Left lobe of liver (tissue), 2 donors: ENCODE results near the gene KRT71. TPM values are rescaled to one million over a fixed set of nuclear protein-coding genes. Genes with fewer than 3 reads are reported as not detected.

Experiments
- ATAC-seq: fragments of 200-7000 bp; cut with Tn5 transposase; one replicate; pipeline ENCODE4 v1.9.1; 2020; ENCODE audit warnings: mild to moderate bottlenecking, moderate library complexity
- DNase-seq: peaks from one replicate; pipeline ENCODE4 v3.0.0-alpha.2; 2020; ENCODE audit warnings: low spot score
- total RNA-seq: library from RNA; stranded (reverse); gene quantifications from one replicate; pipeline ENCODE4 v1.2.1, GENCODE V29; 2021
- donor health status: DM: no; HTN: no; CAD: no; lungs with moderate emphysema.
- donor health status: DM: no; HTN: yes; CAD: no.

Gene KRT71
- total RNA-seq, 1 donor from 2014 or later = not detected

DNA sequence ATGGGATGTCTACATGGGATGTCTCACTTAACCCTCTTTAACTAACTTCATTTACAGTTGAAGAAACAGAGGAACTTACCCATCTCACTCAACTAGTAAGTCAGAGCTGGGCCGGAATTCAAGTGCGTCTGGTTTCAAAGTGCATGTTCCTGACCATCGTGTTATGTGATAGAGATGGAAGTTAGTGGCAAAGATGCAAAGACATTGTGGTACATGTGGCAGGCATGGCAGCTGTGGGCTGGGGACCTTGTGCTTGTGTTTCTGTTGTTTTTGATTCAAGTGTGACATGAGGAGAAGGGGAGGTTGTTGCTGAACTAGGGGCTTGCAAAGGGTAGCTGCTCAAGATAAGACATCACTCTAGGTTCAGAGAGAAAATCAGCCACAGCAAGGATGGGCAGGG, 23.0 kb upstream of the KRT71 start:
- ATAC-seq = no peak
- DNase-seq = no peak

DNA sequence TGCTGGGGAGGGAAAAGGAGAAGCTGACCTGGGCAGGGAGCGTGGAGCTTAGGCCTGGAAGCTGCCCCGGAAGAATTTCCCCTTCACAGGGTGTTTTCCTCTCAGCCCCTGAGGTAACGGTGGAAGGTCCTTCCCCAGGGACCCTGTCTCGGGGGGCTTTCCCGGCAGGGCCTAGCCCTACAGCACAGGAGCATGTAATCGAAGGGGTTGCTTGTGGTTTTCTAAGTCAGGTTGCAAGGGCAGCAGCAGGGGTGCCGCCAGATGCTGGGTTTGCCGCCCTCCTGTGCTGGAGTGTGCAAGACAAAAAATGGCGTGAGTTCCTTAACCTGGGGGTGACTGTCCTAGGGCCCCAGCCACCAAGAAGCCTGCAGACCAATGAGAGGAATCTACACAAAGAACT, 22.3 kb upstream of the KRT71 start:
- no peak for ATAC-seq
- DNase-seq = no peak

DNA sequence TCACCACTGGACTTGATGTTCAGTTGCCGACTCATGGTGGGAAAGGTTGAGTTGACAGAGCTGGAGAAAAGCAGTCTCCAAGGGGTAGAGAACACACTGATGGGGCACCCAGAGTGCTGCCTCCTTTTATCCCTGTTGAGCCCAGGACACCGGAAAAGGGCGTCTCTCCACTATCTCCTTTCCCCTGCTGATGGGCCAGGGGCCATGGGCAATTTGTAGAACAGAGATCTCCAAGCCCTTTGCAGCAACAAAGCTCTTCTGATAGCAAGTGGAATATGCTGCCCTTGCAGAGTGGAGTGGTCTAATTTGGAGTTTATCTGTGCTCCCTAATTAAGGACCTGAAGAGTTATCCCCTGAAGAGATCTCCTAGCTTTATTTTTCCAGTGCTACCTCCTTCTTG, 20.8 kb upstream of the KRT71 start, which contains the start of gene KRT74:
KRT74 (minus strand) TSS at position 101 of the 400 bp plus-strand sequence; CDS start at position 35, 66 bp downstream.
- no peak for ATAC-seq
- no peak for DNase-seq

DNA sequence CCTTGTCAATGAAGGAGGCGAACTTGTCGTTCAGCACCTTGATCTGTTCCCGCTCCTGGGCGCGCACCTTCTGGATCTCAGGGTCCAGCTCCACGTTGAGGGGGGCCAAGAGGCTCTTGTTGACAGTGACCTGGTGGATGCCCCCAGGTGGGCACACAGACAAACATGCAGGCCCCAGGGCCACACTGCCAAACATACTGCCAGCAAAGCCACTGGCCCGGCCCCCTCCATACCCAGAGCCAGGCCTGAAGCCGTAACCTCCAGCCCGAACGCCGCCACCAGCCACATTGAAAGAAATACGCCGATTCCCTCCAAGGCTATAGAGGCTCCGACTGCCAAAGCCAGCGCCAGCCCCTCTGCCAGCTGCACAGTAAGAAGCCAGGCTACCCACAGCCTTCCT, 20.4 kb upstream of the KRT71 start:
- DNase-seq = no peak
- no peak for ATAC-seq

DNA sequence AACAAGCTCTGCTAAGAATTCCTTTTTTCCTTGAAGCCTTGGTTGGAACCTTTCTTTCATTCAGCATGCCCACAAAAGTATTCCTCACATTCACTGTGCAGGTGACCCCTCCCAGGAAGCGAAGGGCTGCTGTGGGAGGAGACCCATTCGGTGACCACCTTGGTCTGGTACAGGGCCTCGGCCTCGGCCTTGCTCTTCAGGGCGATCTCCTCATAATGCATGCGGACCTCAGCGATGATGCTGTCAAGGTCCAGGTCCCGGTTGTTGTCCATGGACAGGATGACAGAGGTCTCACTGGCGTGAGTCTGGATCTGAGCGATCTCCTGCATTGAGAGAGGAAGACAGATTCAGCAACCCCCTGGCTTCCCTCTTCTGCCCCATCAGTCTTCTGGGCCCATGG, 17.6 kb upstream of the KRT71 start:
- no peak for DNase-seq

DNA sequence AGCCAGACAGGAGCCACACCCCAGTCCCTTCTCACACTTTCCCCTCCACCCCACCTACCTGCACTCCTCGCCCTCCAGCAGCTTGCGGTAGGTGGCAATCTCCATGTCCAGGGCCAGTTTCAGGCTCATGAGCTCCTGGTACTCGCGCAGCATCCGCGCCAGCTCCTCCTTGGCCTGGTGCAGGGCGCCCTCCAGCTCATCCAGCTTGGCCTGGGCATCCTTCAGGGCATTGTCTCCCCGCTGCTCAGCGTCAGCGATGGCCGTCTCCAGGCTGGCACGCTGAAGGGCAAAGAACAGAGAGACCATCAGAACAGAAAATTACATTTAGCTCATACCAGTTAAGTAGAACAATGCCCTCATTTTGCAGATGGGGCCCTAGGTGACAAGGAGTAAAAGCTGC, 15.2 kb upstream of the KRT71 start:
- no peak for DNase-seq
- no peak for ATAC-seq

More for the DNA sequence above, 17.6 kb upstream of the KRT71 start:
- ATAC-seq = no peak

DNA sequence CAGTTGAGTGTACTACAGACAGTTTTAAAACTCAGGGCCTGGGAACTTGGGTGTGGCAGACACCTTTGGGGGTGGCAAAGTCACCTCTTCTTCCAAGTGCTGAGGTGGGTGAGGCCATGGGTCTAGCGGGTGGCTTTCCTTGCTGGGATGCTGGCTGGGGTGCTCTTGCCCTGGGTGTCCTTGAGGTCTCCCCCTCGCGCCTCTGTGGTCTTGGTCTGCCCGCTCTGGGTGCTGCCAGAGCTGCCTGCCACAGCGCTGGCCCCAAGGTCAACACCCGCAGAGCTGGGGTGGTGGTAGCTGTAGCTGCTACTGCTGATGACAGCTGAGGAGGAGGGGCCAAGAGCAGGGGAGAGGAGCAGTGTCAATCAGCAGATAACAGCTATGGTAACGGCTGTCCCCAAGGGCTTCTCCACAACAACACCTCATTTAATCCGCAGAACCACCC, 13.9 kb upstream of the KRT71 start:
- DNase-seq = no peak
- no peak for ATAC-seq

DNA sequence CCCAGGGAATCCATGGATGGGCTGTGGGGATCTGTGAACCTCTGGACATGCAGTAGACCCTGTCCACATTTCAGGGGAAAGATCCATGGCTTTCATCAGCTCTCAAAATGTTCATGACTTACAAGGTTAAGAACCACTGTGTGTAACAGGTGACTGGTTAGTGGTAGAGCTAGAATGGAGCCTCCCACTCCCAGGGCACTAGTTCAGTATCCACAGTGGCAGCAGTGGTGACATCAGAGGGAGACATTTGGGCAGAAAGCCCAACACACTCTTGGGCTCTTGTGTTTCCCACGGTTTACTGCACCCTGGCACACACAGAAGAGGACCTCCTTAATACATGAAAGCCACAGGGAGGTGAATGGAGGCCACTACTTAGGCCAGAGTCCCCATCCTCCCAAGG, 11.6 kb upstream of the KRT71 start:
- DNase-seq (no peak), ATAC-seq (no peak)

DNA sequence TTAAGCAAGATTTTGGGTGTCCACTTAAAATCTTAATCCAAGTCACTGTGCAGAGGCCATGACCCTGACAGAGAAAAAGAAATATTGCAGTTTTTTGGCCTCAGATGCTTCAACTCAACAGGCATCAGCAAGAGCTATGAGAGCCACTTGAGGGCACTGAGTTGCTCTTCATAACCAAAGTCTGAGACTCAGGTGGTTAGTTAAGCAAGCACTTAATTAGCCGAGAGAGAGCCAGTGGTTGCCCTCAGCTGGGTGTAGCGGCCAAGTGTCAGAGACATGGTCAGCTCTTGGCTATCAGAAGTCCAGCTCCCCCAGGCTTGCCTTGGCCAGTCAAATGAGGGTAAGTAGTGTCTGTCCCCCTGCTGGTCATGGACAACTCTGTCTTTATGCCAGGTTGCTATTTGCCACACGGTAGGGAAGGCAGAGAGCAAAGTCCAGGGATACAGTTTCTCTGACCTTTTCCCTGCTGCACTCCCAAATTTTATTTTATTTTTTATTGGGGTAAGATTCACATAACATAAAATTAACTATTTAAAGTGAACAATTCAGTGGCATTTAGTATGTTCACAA, 9.0 kb upstream of the KRT71 start:
- no peak for DNase-seq
- ATAC-seq = peak; percentile 87

DNA sequence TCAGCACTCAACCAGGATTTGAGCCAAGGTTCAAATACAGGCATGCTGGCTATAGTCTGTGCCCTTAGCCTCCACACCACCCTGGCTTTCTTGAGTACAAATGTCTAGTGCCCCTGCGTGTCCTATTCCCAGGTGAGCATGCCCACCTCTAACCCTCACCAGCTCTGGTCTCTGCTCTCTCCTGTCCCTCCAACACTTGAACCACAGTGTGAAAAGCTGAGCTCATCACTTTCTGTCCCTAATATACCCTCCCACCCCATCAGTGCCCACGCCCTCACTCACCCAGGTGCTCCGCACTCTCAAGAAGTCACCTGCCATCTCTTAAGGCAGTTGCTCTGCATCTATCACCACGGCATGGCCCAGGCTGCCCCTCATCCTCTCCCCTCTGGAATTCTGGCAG, 7.0 kb upstream of the KRT71 start:
- DNase-seq = no peak
- no peak for ATAC-seq

DNA sequence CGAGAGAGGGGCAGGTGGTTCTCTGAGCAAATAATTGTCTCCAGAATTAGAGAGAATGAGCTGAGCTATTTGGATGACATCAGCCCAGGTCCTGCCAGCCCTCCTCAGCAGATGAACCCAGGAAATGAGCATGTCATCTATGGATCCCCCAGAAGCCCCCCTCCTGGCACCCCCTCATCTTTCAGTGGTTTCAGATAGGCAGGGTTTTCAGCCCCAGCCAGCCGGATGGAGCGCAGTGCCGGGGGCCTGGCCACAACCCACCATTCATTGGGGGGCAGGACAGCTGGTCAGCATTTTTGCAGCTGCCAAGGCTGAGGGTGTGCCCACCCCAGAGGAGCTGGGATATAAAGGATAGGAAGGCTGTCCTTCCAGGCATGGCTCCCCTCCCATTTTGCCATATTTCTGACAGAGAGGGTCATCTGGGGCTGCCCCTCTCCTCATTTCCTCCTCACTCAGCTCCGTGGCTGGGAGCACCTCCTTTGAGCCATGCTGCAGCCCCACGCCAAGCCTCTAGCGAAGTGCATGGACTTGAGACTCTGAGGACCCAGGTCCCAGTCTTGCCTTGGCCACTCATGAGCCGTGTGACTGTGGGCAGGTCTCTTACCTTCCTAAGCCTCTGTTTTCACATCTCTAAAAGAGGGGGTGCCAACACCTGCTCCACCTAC, 6.0 kb upstream of the KRT71 start:
- DNase-seq = no peak
- ATAC-seq = no peak

DNA sequence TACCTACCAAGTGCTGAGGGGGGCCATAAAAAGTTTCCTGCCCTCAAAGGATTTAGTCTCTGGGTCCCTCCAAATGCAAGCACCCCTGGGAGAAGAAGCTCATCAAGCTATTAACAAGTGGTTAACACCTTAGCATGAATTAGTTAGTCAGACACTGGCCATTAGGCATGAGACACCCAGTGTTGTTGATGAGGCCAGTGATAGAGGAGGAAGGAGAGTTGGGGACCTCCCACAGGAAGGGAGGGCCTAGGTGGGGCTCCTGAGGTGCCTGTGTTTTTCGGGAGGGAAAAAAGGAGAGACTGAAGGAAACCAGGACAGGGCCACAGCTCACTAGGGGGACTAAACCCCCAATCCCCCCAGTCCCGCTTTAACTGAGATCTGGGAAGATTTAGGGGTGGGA, 4.5 kb upstream of the KRT71 start:
- no peak for DNase-seq
- no peak for ATAC-seq

DNA sequence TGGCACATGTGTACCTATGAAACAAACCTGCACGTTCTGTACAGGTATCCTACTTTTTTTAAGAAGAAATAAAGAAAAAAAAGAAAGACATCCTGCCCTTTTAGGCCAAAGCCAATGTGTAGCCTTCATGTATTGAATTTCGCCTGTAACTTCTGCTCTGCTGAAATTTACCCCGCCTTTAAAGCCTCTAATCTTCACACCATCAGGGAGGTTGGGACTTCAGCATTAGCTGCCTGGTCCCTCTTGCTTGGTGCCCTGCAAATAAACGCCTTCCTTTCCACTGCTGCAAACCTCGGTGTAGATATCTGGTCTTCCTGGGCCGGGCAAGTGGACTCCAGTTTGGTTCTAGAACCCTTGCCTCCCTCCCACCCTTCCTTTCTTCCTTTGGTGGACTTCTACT, 2.6 kb upstream of the KRT71 start:
- ATAC-seq = no peak

DNA sequence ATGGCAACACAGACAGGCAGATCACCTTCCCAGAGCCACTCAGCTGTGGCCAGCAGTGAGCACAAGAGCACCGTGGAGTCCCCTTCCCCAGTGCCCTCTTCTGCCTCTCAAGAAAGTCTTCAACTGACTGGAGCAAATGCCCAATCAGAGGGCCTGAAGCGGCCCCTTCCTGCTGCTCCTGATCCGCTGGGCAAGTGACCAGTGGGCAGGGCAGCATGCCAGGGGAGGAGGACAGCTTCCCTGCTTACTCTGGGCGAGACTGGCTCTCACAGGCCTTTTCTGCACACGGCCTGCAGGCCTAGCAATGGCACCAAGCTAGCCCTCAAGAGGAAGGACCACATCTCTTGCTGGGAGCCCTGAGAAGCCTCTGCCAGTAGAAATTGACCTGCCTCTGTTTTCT, 890 bp downstream of the KRT71 start:
- ATAC-seq (no peak), DNase-seq (no peak)

More for the DNA sequence above, 2.6 kb upstream of the KRT71 start:
- no peak for DNase-seq

DNA sequence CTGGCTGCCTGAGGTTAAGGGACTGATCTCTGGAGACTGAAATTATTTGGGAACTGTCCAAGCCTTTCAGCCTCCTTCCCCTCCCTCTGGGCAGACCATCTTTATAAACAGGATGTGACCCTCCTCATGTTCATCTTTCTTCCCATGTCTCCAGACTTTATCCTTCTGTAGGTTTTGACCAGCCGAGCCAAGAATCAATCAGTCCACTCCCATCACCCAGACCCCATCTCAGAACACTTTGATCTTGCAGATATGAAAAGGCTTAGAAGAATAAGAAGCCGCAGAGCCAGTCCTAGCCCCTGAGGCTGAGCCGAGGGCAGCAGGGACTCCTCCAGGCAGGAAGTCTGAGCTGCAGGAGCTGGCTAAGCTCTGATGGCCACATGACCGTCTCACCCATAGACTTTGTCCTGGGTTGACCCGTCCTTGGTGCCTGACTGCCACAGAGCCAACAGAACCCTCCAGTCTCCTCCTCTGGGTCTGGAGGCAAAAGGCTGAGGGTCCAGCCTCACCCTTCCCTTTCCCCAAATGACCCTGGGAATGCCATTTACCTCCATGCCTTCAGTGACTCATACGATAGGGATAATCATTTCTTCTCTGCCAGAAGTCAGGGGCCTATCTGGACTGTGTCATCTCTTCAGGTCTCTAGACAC, 1.6 kb downstream of the KRT71 start:
- peak; percentile 61 for ATAC-seq
- DNase-seq = no peak

DNA sequence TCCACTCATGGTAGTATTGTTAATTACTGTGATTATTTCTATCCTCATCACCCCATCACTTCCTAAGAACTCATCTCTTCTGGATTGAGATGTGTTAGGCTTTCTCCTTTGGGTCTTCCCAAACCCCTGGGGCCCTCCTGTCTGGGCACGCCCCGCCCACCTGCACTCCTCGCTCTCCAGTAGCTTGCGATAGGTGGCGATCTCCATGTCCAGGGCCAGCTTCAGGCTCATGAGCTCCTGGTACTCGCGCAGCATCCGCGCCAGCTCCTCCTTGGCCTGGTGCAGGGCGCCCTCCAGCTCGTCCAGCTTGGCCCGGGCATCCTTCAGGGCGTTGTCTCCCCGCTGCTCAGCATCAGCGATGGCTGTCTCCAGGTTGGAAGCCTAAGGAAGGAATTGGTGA, 6.8 kb downstream of the KRT71 start:
- DNase-seq (no peak), ATAC-seq (no peak)

DNA sequence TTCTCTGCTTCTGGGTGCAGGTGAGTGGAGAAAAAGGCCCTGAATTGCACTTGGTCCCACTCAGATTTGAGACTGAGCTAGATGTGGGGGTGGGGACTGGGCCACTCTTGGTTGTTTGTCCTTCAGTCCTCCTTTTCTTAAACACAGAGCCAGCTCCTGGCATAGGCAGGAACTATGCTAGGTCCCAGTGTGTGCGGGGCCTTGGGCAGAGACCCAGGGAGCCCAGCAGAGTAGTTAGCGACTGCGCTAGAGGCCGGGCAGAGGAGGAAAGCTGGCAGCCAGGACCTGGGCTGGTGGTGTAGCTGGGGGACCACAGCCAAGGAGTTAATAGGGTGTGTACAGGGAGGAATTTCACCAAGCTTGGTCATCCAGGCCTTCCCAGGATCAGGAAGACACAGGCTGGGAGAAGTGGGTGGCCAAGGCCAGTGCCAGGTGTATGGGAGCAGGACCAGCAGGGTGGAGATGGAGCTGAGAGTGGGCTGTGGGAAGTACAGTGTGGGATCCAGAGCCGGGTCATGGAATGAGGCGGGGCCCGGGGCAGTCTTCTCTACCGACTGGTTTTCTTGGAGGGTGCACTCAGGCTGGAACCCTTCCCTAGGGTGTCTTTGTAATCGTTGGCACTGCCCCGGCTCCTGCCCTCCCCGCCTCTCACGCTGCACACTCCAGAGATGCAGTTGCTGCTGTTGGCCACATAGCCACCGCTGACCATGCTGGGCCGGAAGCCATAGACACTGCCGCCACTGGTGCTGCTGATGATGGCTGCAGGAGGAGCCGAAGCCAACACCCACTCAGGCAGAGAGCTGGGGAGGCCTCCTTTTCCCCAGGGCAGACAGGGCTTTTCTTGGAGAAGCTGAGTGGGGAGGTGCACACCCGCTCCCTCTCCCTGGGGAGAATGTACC, 8.7 kb downstream of the KRT71 start:
- DNase-seq = no peak

DNA sequence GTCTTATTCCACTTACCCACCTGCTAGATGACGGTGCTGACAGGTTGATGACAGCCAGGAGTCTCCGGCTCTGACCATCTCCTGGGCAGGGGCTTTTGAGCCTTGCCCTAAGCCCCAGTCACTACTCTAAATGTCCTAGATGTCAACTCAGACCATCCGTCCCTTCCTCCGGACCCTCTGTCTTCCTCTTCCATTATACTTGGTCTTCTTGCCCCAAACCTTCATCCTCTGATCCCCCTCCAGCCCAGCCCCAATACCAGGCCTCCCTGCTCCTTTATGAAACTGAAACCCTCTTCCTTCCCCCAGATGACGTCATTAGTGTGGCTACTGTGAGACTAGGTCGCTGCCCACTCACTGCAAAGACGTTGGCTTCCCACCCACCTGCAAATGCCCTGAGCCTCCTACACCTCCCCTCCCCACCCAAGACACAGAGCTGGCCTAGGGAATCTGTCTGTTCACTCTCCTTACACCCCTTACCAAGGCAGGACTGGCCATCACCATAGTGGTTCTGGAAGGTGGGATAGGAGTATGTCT, 10.1 kb downstream of the KRT71 start:
- no peak for DNase-seq
- no peak for ATAC-seq

More for the DNA sequence above, 8.7 kb downstream of the KRT71 start:
- no peak for ATAC-seq

DNA sequence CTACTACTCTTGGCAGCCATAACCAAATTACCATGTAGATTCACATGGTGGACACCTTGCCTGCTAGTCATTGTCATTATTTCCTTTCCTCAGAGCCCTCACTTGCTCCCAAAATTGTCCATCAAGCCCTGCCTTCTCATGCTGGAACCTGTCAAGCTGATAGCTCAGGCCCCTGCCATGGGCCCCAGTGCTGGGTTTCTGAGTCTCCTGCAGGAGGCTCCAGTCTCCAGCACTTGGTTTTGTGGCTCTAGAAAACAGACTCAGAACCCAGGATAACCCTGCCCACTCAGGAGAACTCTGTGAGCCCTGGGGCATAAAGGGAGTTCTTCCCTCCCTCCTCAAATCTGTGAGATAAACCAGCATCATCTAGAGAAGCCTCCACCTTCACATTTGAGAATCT, 10.8 kb downstream of the KRT71 start:
- ATAC-seq = no peak

DNA sequence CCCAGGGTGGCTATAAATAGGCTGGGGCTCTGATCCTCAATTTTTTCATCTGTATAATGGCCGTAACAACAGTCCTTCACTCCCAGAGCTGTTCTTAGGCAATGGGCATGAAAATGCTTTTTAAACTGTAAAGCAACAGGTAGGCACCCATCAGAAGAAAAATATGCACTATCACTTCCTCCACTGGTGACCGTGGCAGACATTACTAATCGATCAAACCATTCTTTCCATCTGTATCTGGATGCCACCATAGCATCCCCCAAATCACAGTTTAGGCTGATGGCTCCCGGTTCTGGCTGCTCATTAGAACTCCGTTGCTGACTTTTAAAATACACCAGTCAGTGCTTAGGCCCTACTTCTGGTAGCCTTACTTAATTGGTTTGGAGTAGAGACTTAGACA, 11.2 kb downstream of the KRT71 start:
- ATAC-seq = no peak
- no peak for DNase-seq

More for the DNA sequence above, 10.8 kb downstream of the KRT71 start:
- DNase-seq = no peak

DNA sequence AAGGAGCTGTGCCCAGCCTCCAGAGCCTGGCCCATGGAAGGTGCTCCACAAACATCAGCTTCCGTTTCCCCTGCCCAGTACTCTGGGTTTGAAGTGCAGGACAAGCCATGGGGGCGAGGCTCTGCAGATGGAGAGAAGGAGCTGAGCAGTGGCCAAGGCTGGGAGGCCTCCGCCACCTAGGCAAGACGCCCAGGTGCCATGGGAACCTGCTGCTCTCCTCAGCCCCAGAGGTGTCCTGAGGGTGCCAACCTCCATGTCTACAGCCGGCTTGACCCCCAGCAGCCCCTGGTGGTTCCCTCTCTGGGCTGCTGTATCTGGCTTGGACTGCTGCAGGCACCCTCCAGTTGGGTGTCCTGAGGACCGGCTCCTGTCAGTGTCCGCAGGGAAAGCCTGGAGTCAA, 12.4 kb downstream of the KRT71 start:
- ATAC-seq = no peak
- no peak for DNase-seq
